GM19035 (cell line): ENCODE measurements around the gene ALG2.
A peak's percentile ranks its signal among the peaks of the same experiment; 100 is the strongest.
"Not testable (repeated sequence)": the region's sequence is repeated elsewhere in the genome, so short reads cannot be mapped to it uniquely, and the experiment has no call there.

Experiments
- ATAC-seq: cut with Tn5 transposase; IDR thresholded peaks from one replicate; pipeline ENCODE4 v1.9.1; 2021; ENCODE audit not compliant: unreplicated experiment

Gene ALG2

DNA sequence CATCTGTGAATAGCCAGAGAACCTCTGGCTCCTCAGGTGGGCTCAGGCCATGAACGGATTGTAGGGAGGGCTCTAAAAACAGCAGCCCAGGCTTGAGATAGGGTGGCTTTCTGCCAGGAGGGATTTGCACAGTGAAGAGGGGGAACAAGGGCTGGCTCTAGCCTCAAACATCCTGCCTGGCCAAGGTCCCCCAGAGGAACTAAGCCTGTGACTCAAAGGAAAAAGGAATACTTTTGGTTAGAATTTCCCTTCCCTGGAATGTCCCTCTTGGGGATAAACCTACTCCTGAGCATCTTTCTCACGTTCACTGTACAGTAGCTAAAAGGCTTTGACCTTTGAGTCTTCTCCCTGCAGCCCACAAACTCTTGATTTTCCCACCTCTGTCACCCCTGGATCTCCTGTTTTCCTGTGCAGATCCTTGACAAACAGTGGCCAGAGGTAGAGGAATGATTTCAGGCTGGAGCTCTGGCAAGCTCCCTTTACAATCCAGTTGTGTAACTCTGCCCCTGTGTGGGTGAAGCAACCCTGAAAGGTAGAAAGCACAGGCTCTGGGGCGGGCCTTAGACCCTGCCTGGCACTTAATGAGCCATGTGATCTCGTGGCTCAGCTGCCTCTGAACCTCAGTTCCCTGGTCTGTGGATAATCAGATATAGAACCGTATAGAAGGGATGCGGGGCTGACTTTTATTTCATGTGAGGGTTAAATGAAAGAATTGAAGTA is 17.8 kb upstream of the ALG2 start:
- no peak for ATAC-seq

- no peak for ATAC-seq
Measured at GRCh38 chr9:99238331-99238730, 16.6 kb upstream of the ALG2 start.

DNA sequence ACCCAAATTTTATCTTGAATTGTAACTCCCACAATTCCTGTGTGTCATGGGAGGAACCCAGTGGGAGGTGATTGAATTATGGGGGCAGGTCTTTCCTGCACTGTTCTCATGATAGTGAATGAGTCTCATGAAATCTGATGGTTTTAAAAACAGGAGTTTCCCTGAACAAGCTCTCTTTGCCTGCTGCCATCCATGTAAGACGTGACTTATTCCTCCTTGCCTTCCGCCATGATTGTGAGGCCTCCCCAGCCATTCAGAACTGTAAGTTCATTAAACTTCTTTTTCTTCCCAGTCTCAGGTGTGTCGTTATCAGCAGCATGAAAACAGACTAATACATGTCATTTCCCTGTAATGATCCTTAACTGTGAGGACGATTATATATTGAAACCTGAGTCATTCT is 16.1 kb upstream of the ALG2 start:
- ATAC-seq: not testable (repeated sequence)

DNA sequence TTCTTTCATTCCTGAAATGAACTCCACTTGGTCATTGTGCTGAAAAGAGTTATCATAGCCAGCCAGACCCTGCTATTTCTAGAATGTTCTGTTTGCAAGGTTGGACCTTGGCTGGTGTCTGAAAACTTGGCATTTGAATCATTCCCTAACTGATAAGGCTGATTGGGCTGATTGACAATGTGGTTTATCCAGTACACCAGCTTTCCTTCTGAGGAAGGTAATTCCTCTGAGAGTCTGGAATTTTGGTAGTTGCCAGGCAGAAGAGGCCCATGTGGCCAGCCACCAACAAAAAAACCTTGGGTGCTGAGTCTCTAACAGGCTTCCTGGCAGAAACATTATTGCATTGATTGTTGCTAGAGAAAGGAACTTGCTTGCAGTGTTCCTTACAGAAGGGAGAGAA is 15.6 kb upstream of the ALG2 start:
- no peak for ATAC-seq

- ATAC-seq: peak; percentile 91
Measured at GRCh38 chr9:99235926-99236634, 14.3 kb upstream of the ALG2 start.

GRCh38 chr9:99235069-99235468 is 13.3 kb upstream of the ALG2 start:
- no peak for ATAC-seq

- no peak for ATAC-seq
Measured at GRCh38 chr9:99234618-99235017, 12.9 kb upstream of the ALG2 start.

- no peak for ATAC-seq
Measured at GRCh38 chr9:99231711-99232110, 10.0 kb upstream of the ALG2 start.

- no peak for ATAC-seq
Measured at GRCh38 chr9:99230206-99230605, 8.5 kb upstream of the ALG2 start.

GRCh38 chr9:99226054-99226453 is 4.3 kb upstream of the ALG2 start:
- ATAC-seq: no peak

GRCh38 chr9:99224445-99224844 is 2.7 kb upstream of the ALG2 start:
- ATAC-seq: no peak

GRCh38 chr9:99222416-99223270 is 901 bp upstream of the ALG2 start:
- ATAC-seq: peak; percentile 25

DNA sequence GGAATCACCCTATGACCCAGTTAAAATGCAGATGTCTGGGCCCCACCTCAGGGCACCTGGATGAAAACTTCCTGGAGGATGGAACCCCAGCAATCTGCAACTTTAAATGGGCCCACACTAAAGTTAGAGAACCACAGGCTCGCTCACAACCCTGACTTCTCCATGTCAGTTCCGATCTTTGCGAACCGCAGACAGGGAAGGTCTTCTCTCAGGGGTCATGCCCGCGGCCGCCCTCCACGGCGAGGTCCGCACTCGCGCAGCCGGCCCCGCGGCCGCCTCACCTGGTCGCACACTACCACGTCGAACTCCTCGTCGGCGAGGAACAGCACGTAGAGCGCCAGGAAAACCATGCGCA is 499 bp downstream of the ALG2 start:
- ATAC-seq: no peak

GRCh38 chr9:99220011-99220410 is 1.7 kb downstream of the ALG2 start:
- ATAC-seq: no peak

- ATAC-seq: no peak
Measured at GRCh38 chr9:99216073-99216472, 5.7 kb downstream of the ALG2 start.

- no peak for ATAC-seq
Measured at GRCh38 chr9:99213197-99213596, 8.5 kb downstream of the ALG2 start.

- no peak for ATAC-seq
Measured at GRCh38 chr9:99211746-99212145, 10.0 kb downstream of the ALG2 start.

GRCh38 chr9:99210572-99210971 is 11.2 kb downstream of the ALG2 start:
- no peak for ATAC-seq

GRCh38 chr9:99201603-99202002 is 20.1 kb downstream of the ALG2 start:
- ATAC-seq: no peak

- no peak for ATAC-seq
Measured at GRCh38 chr9:99199938-99200539, 21.7 kb downstream of the ALG2 start.

DNA sequence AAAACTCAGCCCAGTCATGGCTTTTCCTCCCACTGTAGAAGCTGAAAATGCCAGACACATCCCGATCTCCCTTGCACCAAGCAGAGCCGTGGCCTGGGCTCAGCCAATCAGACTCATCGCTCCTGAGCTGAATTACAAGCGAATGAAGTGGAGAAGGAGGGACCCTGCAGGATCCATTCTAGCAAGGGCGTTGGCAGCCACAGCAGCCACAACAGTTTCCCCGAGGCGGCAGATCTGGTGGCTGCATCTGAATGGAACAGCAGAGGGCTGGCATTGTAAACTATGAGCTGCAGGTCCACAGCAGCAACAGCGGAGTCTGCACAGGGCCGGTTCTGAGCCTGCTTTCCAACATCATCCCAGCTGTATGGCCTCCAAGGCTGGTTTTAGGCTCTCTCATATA is 23.8 kb downstream of the ALG2 start:
- no peak for ATAC-seq
